Mesenchymal stem cell (in vitro differentiated cells and primary cell): ENCODE measurements around the gene PLAAT2.
A peak's percentile ranks its signal among the peaks of the same experiment; 100 is the strongest.

ENCODE experiments used
- DNase-seq: peaks from one replicate; pipeline ENCODE4 v3.0.0-alpha.2; 2013
- H2AFZ ChIP-seq: one replicate; pipeline ENCODE4 v1.6.1; 2013; ENCODE audit warnings: low read depth, mild to moderate bottlenecking, control low read depth, inconsistent platforms, low read length, moderate library complexity
- H2AK5ac ChIP-seq: 2 replicates; pipeline ENCODE4 v1.6.1; 2013; ENCODE audit warnings: low read length, moderate library complexity, mild to moderate bottlenecking, inconsistent platforms; ENCODE audit not compliant: severe bottlenecking
- H2BK120ac ChIP-seq: one replicate; pipeline ENCODE4 v1.6.1; 2013; ENCODE audit warnings: low read depth, mild to moderate bottlenecking, inconsistent platforms, low read length, moderate library complexity
- H2BK12ac ChIP-seq, 2 experiments: one replicate each; pipeline ENCODE4 v1.6.1; 2013; ENCODE audit warnings: inconsistent platforms in 2 of 2, low read length in 2 of 2, mild to moderate bottlenecking in 2 of 2, moderate library complexity in 2 of 2, control low read depth in 1 of 2
- H2BK15ac ChIP-seq: one replicate; pipeline ENCODE4 v1.6.1; 2013; ENCODE audit warnings: mild to moderate bottlenecking, low read depth, inconsistent platforms; ENCODE audit not compliant: poor library complexity, severe bottlenecking
- H2BK5ac ChIP-seq: 2 replicates; pipeline ENCODE4 v1.6.1; 2013; ENCODE audit warnings: low read depth, mild to moderate bottlenecking, low read length, control low read depth, inconsistent platforms; ENCODE audit not compliant: poor library complexity, severe bottlenecking
- H3K14ac ChIP-seq, 2 experiments: one replicate each; pipeline ENCODE4 v1.6.1; 2013; ENCODE audit warnings: inconsistent platforms in 2 of 2, low read length in 2 of 2, control low read depth in 1 of 2, mild to moderate bottlenecking in 1 of 2, moderate library complexity in 1 of 2
- H3K18ac ChIP-seq, 2 experiments: one replicate each; pipeline ENCODE4 v1.6.1; 2013; ENCODE audit warnings: inconsistent platforms in 2 of 2, low read length in 2 of 2, control low read depth in 1 of 2, low read depth in 1 of 2, mild to moderate bottlenecking in 1 of 2
- H3K23ac ChIP-seq, 2 experiments: one replicate each; pipeline ENCODE4 v1.6.1; 2013; ENCODE audit warnings: inconsistent platforms in 2 of 2, low read length in 2 of 2, mild to moderate bottlenecking in 2 of 2, moderate library complexity in 2 of 2, control low read depth in 1 of 2
- H3K27ac ChIP-seq: 2 replicates; pipeline ENCODE4 v1.5.1; 2013; ENCODE audit warnings: mild to moderate bottlenecking, moderate library complexity, low read length, control low read depth, inconsistent platforms; ENCODE audit not compliant: poor library complexity, severe bottlenecking
- H3K27me3 ChIP-seq, 2 experiments: 2 replicates each; pipeline versions ENCODE4 v1.6.1 to v1.7.0; 2013; ENCODE audit warnings: low read length in 2 of 2, mild to moderate bottlenecking in 2 of 2, moderate library complexity in 2 of 2, control low read depth in 1 of 2, inconsistent platforms in 1 of 2; ENCODE audit not compliant: control insufficient read depth in 1 of 2, insufficient read depth in 1 of 2
- H3K36me3 ChIP-seq, 2 experiments: 2 replicates each; pipeline versions ENCODE4 v1.6.1 to v1.7.0; 2013; ENCODE audit warnings: low read length in 2 of 2, control low read depth in 1 of 2, inconsistent platforms in 1 of 2, low read depth in 1 of 2, mild to moderate bottlenecking in 1 of 2; ENCODE audit not compliant: insufficient read depth in 2 of 2, control insufficient read depth in 1 of 2
- H3K4ac ChIP-seq, 2 experiments: one replicate each; pipeline ENCODE4 v1.6.1; 2013; ENCODE audit warnings: inconsistent platforms in 2 of 2, low read length in 2 of 2, mild to moderate bottlenecking in 2 of 2, moderate library complexity in 2 of 2, control low read depth in 1 of 2, low read depth in 1 of 2
- H3K4me1 ChIP-seq: 2 replicates; pipeline ENCODE4 v1.6.1; 2013; ENCODE audit warnings: low read depth, low read length, control low read depth; ENCODE audit not compliant: control insufficient read depth, insufficient read depth
- H3K4me2 ChIP-seq: 2 replicates; pipeline ENCODE4 v1.6.1; 2013; ENCODE audit warnings: low read length, mild to moderate bottlenecking, inconsistent platforms; ENCODE audit not compliant: poor library complexity, severe bottlenecking
- H3K4me3 ChIP-seq, 2 experiments: 2 replicates each; pipeline versions ENCODE4 v1.5.1 to v1.7.0; 2013; ENCODE audit warnings: low read length in 2 of 2, mild to moderate bottlenecking in 2 of 2, control low read depth in 1 of 2, low read depth in 1 of 2; ENCODE audit not compliant: insufficient read depth in 1 of 2
- H3K79me1 ChIP-seq: replicated peaks from 2 replicates; pipeline ENCODE4 v1.6.1; 2013; ENCODE audit warnings: mild to moderate bottlenecking, control low read depth, low read length, inconsistent platforms; ENCODE audit not compliant: poor library complexity, severe bottlenecking
- H3K9ac ChIP-seq: 2 replicates; pipeline ENCODE4 v1.7.0; 2013; ENCODE audit warnings: mild to moderate bottlenecking, low read length, moderate library complexity
- H3K9me3 ChIP-seq: 2 replicates; pipeline ENCODE4 v1.7.0; 2013; ENCODE audit warnings: mild to moderate bottlenecking, low read length; ENCODE audit not compliant: control insufficient read depth
- H4K8ac ChIP-seq: one replicate; pipeline ENCODE4 v1.6.1; 2013; ENCODE audit warnings: inconsistent platforms, mild to moderate bottlenecking, low read length, moderate library complexity
- H4K91ac ChIP-seq: one replicate; pipeline ENCODE4 v1.6.1; 2013; ENCODE audit warnings: mild to moderate bottlenecking, low read length, inconsistent platforms
- WGBS: methylation state at CpG from one replicate; pipeline ENCODE4 v1.1.7; 2013; ENCODE audit warnings: mixed read lengths; 5-methylcytosine and 5-hydroxymethylcytosine counted together

PLAAT2 gene

DNA sequence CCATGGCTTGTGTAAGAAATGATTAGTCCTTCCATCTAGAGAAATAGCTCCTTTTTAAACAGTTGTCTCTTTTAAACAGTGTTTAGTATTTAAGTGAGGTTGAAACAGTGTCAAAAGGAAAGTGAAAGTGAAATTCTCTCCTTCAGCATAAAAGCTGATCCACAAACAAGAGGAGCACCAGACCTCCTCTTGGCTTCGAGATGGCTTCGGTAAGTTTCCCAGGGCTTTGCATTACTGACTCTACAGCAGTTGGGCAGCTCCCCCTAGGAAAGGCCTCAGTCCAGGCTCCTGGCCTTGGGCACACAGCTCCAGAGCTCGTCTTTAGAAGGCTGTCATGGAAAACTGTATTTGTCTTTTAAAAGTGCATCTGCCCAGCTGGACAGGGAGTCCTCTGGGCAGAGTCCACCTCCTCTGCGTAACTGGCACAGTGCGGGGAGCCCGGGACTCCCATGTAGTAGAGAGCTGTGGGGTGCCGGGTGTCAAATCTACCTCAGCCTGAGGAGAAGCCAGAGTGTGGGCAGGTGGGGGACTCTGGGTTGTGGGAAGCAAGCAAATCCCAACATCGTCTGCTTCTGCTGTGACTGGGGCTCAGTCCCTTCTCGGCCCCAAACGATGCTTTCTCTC is 26.4 kb downstream of the PLAAT2 start, which contains the start of gene PLAAT4:
PLAAT4 (plus strand) TSS at position 140 of the 624 bp plus-strand sequence; CDS start at position 201, 61 bp downstream.
- 79% methylated on average over 10 of the region's 10 CpGs for WGBS
- H2AK5ac ChIP-seq: peak within 1 kb of the TSS; percentile 91
- no peak within 1 kb of the TSS for H2BK120ac ChIP-seq

DNA sequence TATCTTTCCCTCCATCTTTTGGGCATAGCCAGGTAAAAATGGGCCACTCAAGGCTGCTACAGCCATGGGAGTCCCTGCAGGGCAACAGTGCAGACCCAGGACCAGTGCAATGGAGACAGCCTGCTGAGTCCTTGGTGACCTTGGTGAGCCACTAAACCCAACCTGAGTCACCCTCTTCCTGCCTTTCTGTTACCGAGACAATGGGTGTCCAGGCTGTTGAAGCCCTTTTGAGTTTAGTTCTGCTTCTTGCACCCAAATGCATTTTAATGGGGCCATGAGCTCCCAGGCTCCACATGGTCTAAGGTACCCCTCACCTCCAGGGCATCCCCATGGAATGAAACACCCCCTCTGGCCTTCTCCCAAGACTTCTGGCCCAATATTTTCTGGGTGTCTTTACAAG is 27.4 kb downstream of the PLAAT2 start:
- Histone ChIP-seq H2BK120ac (no peak overlapping the region), H3K4ac (no peak overlapping the region), H3K36me3 (peaks cover 0 to 3% of the 10 kb centered on the region in 2 experiments), H2BK15ac (no peak overlapping the region), H2AFZ (no peak overlapping the region), H3K9ac (no peak overlapping the region), H2AK5ac (peak overlapping the region; percentile 91), H3K4me2 (no peak overlapping the region), H3K4me3 (no peak overlapping the region), H4K91ac (no peak overlapping the region), H3K23ac (no peak overlapping the region), H2BK5ac (no peak overlapping the region), H4K8ac (no peak overlapping the region), H3K27me3 (no peaks in the 10 kb centered on the region), H3K14ac (no peak overlapping the region), H3K79me1 (peaks cover 11% of the 10 kb centered on the region), H3K18ac (no peak overlapping the region), H3K9me3 (no peaks in the 10 kb centered on the region), H3K27ac (no peak overlapping the region), H3K4me1 (peaks cover 33% of the 10 kb centered on the region), H2BK12ac (no peak overlapping the region)
- WGBS: 96% methylated on average over 1 of the region's 1 CpG
- no peak for DNase-seq

More for the DNA sequence above, 26.4 kb downstream of the PLAAT2 start, which contains the start of gene PLAAT4:
- H3K4me2 ChIP-seq: peak within 1 kb of the TSS; percentile 50
- H4K91ac ChIP-seq: no peak within 1 kb of the TSS
- peak within 1 kb of the TSS; percentile 80 for H3K27ac ChIP-seq
- no peaks in the 10 kb centered on the region for H3K9me3 ChIP-seq
- H3K23ac ChIP-seq: peak within 1 kb of the TSS in 1 of 2 experiments; percentile 5
- peak; percentile 72 for DNase-seq
- no peak within 1 kb of the TSS for H2BK15ac ChIP-seq
- H3K4ac ChIP-seq: no peak within 1 kb of the TSS
- peak within 1 kb of the TSS in 1 of 2 experiments; percentile 26 for H3K14ac ChIP-seq
- H3K36me3 ChIP-seq: peaks cover 0 to 3% of the 10 kb centered on the region in 2 experiments
- H3K27me3 ChIP-seq: no peaks in the 10 kb centered on the region
- no peak within 1 kb of the TSS for H2BK5ac ChIP-seq
- H2AFZ ChIP-seq: peak within 1 kb of the TSS; percentile 3
- peak within 1 kb of the TSS; percentile 67 for H4K8ac ChIP-seq
- peaks cover 11% of the 10 kb centered on the region for H3K79me1 ChIP-seq
- H3K4me3 ChIP-seq: peak within 1 kb of the TSS; percentile 12 to 77
- H2BK12ac ChIP-seq: no peak within 1 kb of the TSS
- H3K18ac ChIP-seq: no peak within 1 kb of the TSS
- peaks cover 31% of the 10 kb centered on the region for H3K4me1 ChIP-seq
- peak within 1 kb of the TSS; percentile 85 for H3K9ac ChIP-seq

- DNase-seq: peak; percentile 2
- WGBS: 92% methylated on average over 5 of the region's 5 CpGs
- Histone ChIP-seq H2AK5ac (no peak overlapping the region), H4K8ac (no peak overlapping the region), H3K79me1 (peaks cover 11% of the 10 kb centered on the region), H2BK5ac (no peak overlapping the region), H3K27me3 (no peaks in the 10 kb centered on the region), H3K18ac (no peak overlapping the region), H2BK120ac (no peak overlapping the region), H4K91ac (no peak overlapping the region), H3K36me3 (peaks cover 0 to 1% of the 10 kb centered on the region in 2 experiments), H3K4ac (no peak overlapping the region), H3K4me1 (peaks cover 35% of the 10 kb centered on the region), H3K23ac (no peak overlapping the region), H2BK15ac (no peak overlapping the region), H3K14ac (no peak overlapping the region), H3K27ac (no peak overlapping the region), H2BK12ac (no peak overlapping the region), H3K4me2 (no peak overlapping the region), H2AFZ (no peak overlapping the region), H3K9ac (no peak overlapping the region), H3K4me3 (no peak overlapping the region), H3K9me3 (no peaks in the 10 kb centered on the region)
Observed at GRCh38 chr11:63534895-63535461, 28.2 kb downstream of the PLAAT2 start.

GRCh38 chr11:63534076-63534475 is 29.1 kb downstream of the PLAAT2 start:
- WGBS: 82% methylated on average over 3 of the region's 3 CpGs
- no peak for DNase-seq
- no peak overlapping the region for H3K23ac ChIP-seq

More at GRCh38 chr11:63534076-63534475, 29.1 kb downstream of the PLAAT2 start:
- Histone ChIP-seq H4K8ac (no peak overlapping the region), H2BK120ac (no peak overlapping the region), H2BK15ac (no peak overlapping the region), H3K9me3 (no peaks in the 10 kb centered on the region), H3K36me3 (no peaks in the 10 kb centered on the region), H2AFZ (no peak overlapping the region), H3K4me1 (peaks cover 35% of the 10 kb centered on the region), H2BK12ac (no peak overlapping the region), H3K18ac (no peak overlapping the region), H3K9ac (no peak overlapping the region), H2AK5ac (peak overlapping the region; percentile 75), H3K27ac (no peak overlapping the region), H3K4me3 (no peak overlapping the region), H4K91ac (no peak overlapping the region), H3K27me3 (no peaks in the 10 kb centered on the region), H3K4ac (no peak overlapping the region), H3K4me2 (no peak overlapping the region), H3K14ac (no peak overlapping the region), H2BK5ac (no peak overlapping the region), H3K79me1 (peaks cover 8% of the 10 kb centered on the region)
